ENCODE data around the gene NTN1. TPM values are rescaled to one million over a fixed set of nuclear protein-coding genes. Genes with fewer than 3 reads are reported as not detected.

The NTN1 gene
- total and polyA plus RNA-seq, 11 donors, result 9.3 to 25.8 (median 17.3) TPM

GRCh38 chr17:9240659-9241370, 219.5 kb downstream of the NTN1 start:
- H3K4me1 ChIP-seq, result peaks cover 10 to 47% (median 33%) of the 10 kb centered on the region in 12 donors

GRCh38 chr17:9241371-9241712, 220.0 kb downstream of the NTN1 start:
- no peaks in the 10 kb centered on the region for H3K36me3 ChIP-seq
- peaks cover 0 to 3% (median 0%) of the 10 kb centered on the region in 12 donors for H3K9me3 ChIP-seq
- no peak for TF ChIP-seq CTCF (IDR thresholded peaks at IDR 0.05)
- TF ChIP-seq POLR2A (IDR thresholded peaks at IDR 0.05), result no peak
- peaks cover 10 to 47% (median 33%) of the 10 kb centered on the region in 12 donors for H3K4me1 ChIP-seq
- intact Hi-C loops (cut with DNase I), result loop anchor here in 1 of 10 donors (2.0 to 5.0 kb wide), 2 partner anchors 51 to 221 kb away; partner anchors contain the start of gene NTN1
- no peaks in the 10 kb centered on the region for H3K27me3 ChIP-seq
- H3K4me3 ChIP-seq, result peak overlapping the region in 1 of 12 donors; percentile 7
- DNase-seq (peak in 4 of 5 donors; percentile 51 to 75 (median 62)), ATAC-seq (peak; percentile 28 to 64 (median 46))
- 22 to 45% (median 31%) methylated on average over 10 of the region's 10 CpGs for WGBS, 4 donors
- H3K27ac ChIP-seq, result peak overlapping the region; percentile 91 to 100 (median 96)

More at GRCh38 chr17:9240659-9241370, 219.5 kb downstream of the NTN1 start:
- Histone ChIP-seq H3K27me3 (no peaks in the 10 kb centered on the region), H3K9me3 (peaks cover 0 to 3% (median 0%) of the 10 kb centered on the region in 12 donors), H3K27ac (peak overlapping the region; percentile 91 to 100 (median 96)), H3K36me3 (no peaks in the 10 kb centered on the region), H3K4me3 (peak overlapping the region; percentile 19 to 81 (median 65))
- ATAC-seq (peak; percentile 69 to 87 (median 79)), DNase-seq (peak; percentile 79 to 92 (median 90))
- intact Hi-C loops (cut with DNase I), result loop anchor here in 1 of 10 donors (2.0 to 5.0 kb wide), 2 partner anchors 51 to 220 kb away; partner anchors contain the start of gene NTN1
- peak in 1 of 2 donors; percentile 27 for TF ChIP-seq POLR2A (IDR thresholded peaks at IDR 0.05)
- peak in 1 of 12 donors; percentile 6 for TF ChIP-seq CTCF (IDR thresholded peaks at IDR 0.05)
- 24 to 33% (median 27%) methylated on average over 12 to 17 of the region's 17 CpGs for WGBS, 4 donors

- H3K9me3 ChIP-seq, result peaks cover 0 to 3% (median 0%) of the 10 kb centered on the region in 12 donors
- intact Hi-C loops (cut with DNase I), result loop anchor here in 1 of 10 donors (2.0 to 5.0 kb wide), 2 partner anchors 50 to 221 kb away; partner anchors contain the start of gene NTN1
- no peaks in the 10 kb centered on the region for H3K27me3 ChIP-seq
- peak overlapping the region; percentile 91 to 100 (median 96) for H3K27ac ChIP-seq
- no peaks in the 10 kb centered on the region for H3K36me3 ChIP-seq
- H3K4me1 ChIP-seq, result peaks cover 10 to 47% (median 33%) of the 10 kb centered on the region in 12 donors
- DNase-seq (peak in 2 of 5 donors; percentile 54 to 55), ATAC-seq (peak in 3 of 4 donors; percentile 2 to 8 (median 5))
- TF ChIP-seq CTCF (IDR thresholded peaks at IDR 0.05) (no peak), POLR2A (IDR thresholded peaks at IDR 0.05) (no peak)
- WGBS, 4 donors, result 57 to 75% (median 65%) methylated on average over 7 to 16 of the region's 16 CpGs
- H3K4me3 ChIP-seq, result peak overlapping the region in 1 of 12 donors; percentile 7
Measured at GRCh38 chr17:9241774-9242496, 220.6 kb downstream of the NTN1 start.

Data from heart left ventricle (tissue), 16 donors.